ENCODE results near the gene EXOC3L1. TPM values are rescaled to one million over a fixed set of nuclear protein-coding genes. Genes with fewer than 3 reads are reported as not detected.

EXOC3L1 gene
- total RNA-seq, 1 experiment from 2014 or later, result 0.30 TPM

DNA sequence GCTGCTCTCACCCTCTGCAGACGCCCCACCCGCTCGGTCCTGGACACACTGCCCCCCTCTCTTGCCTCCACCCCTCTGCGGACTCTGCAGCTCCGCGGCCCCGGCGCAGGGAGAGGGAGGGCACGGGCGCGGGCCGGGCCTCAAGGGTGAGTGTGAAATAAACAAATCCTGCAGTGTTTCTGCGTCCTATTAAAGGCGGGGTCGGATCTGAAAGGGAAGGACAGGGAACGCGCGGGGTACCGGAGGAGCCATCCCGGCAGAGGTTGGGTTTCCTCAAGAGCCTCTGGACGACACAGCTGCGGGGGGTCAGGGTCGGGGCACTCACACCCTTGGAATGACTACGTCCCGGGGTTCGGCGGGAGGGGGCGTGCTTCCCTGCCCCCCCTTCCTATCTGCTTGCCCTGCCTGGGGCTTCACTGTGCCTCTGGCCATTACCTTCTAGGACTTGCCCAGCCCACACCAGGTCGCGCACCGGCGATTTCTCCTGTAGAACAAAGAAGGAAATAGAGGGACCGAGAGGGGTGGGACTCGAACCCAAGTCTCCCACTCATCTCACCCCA, 25.9 kb downstream of the EXOC3L1 start:
- no TSS peak for BruUV-seq (replicated peaks)
- Histone ChIP-seq H3K79me2 (ENCODE audit: insufficient read depth, low read length) (no peaks in the 10 kb centered on the region; the same call in 1 of the 2 replicates), H3K27me3 (ENCODE audit: insufficient read depth, low read length) (no peaks in the 10 kb centered on the region), H3K4me2 (ENCODE audit: low read length) (peak overlapping the region; percentile 65), H3K9me2 (ENCODE audit: insufficient read depth) (no peaks in the 10 kb centered on the region), H4K20me1 (ENCODE audit: insufficient read depth) (no peaks in the 10 kb centered on the region), H3K4me1 (ENCODE audit: control insufficient read depth in 1 of 2, insufficient read depth in 2 of 2, low read length in 2 of 2) (peaks cover 20 to 30% of the 10 kb centered on the region in 2 experiments), H3K9ac (ENCODE audit: low read length) (peak overlapping the region; percentile 52; the same call in 1 of the 2 replicates), H3K27ac (ENCODE audit: low read depth, low read length) (peak overlapping the region; percentile 13; the same call in 1 of the 2 replicates), H3K4me3 (replicated peaks in 1 of 2; ENCODE audit: low read depth in 1 of 2, low read length in 2 of 2) (no peak overlapping the region), H3K9me3 (ENCODE audit: control insufficient read depth in 1 of 2, insufficient read depth in 1 of 2, low read depth in 1 of 2, low read length in 2 of 2) (no peaks in the 10 kb centered on the region), H2AFZ (ENCODE audit: low read depth, low read length, poor library complexity, severe bottlenecking) (no peak overlapping the region), H3K36me3 (ENCODE audit: control insufficient read depth in 1 of 2, insufficient read depth in 2 of 2, low read length in 2 of 2) (no peaks in the 10 kb centered on the region)
- RAD21 ChIA-PET (ENCODE audit: low non-redundant PET in 1 of 2, low total read pairs in 2 of 2, uncharacterized antibody in 2 of 2, unreplicated experiment in 2 of 2), result no interaction called here
- DNase-seq (ENCODE audit: low read depth, low spot score), result no peak
- POLR2A ChIA-PET, result no interaction called here
- ATAC-seq, result no peak
- CTCF ChIA-PET, result no interaction called here
- TF ChIP-seq RAD21 (IDR thresholded peaks at IDR 0.05; ENCODE audit: low read depth) (no peak), SP1 (IDR thresholded peaks at IDR 0.05; ENCODE audit: low read depth) (no peak), TCF7L2 (IDR thresholded peaks at IDR 0.05; ENCODE audit: borderline replicate concordance, extremely low read depth, insufficient read depth, insufficient read length) (no peak), EZH2phosphoT487 (IDR thresholded peaks at IDR 0.05; ENCODE audit: borderline replicate concordance) (no peak), CEBPB (IDR thresholded peaks at IDR 0.05; ENCODE audit: low read depth) (no peak), ELF1 (IDR thresholded peaks at IDR 0.05; ENCODE audit: borderline replicate concordance, low read depth) (no peak)
- intact Hi-C loops (cut with micrococcal nuclease), result no loop called here

GRCh38 chr16:67163164-67163998, 26.6 kb downstream of the EXOC3L1 start:
- Histone ChIP-seq H3K9ac (ENCODE audit: low read length) (no peak overlapping the region), H3K79me2 (ENCODE audit: insufficient read depth, low read length) (no peaks in the 10 kb centered on the region; the same call in 1 of the 2 replicates), H3K27me3 (ENCODE audit: insufficient read depth, low read length) (no peaks in the 10 kb centered on the region), H2AFZ (ENCODE audit: low read depth, low read length, poor library complexity, severe bottlenecking) (no peak overlapping the region), H4K20me1 (ENCODE audit: insufficient read depth) (no peaks in the 10 kb centered on the region), H3K36me3 (ENCODE audit: control insufficient read depth in 1 of 2, insufficient read depth in 2 of 2, low read length in 2 of 2) (no peaks in the 10 kb centered on the region), H3K4me2 (ENCODE audit: low read length) (peak overlapping the region; percentile 65; the same call in 1 of the 2 replicates), H3K27ac (ENCODE audit: low read depth, low read length) (no peak overlapping the region; the same call in 1 of the 2 replicates), H3K9me3 (ENCODE audit: control insufficient read depth in 1 of 2, insufficient read depth in 1 of 2, low read depth in 1 of 2, low read length in 2 of 2) (no peaks in the 10 kb centered on the region), H3K4me1 (ENCODE audit: control insufficient read depth in 1 of 2, insufficient read depth in 2 of 2, low read length in 2 of 2) (peaks cover 21 to 34% of the 10 kb centered on the region in 2 experiments), H3K9me2 (ENCODE audit: insufficient read depth) (no peaks in the 10 kb centered on the region), H3K4me3 (replicated peaks in 1 of 2; ENCODE audit: low read depth in 1 of 2, low read length in 2 of 2) (no peak overlapping the region)
- ChIA-PET POLR2A (no interaction called here), CTCF (no interaction called here), RAD21 (ENCODE audit: low non-redundant PET in 1 of 2, low total read pairs in 2 of 2, uncharacterized antibody in 2 of 2, unreplicated experiment in 2 of 2) (no interaction called here)
- no TSS peak for BruUV-seq (replicated peaks)
- DNase-seq (ENCODE audit: low read depth, low spot score) (no peak), ATAC-seq (no peak)
- TF ChIP-seq MAX (IDR thresholded peaks at IDR 0.05), result no peak
- TF ChIP-seq CBX3 (IDR thresholded peaks at IDR 0.05; ENCODE audit: low read depth), result no peak
- no peak for TF ChIP-seq SP1 (IDR thresholded peaks at IDR 0.05; ENCODE audit: low read depth)
- TF ChIP-seq TCF7L2 (IDR thresholded peaks at IDR 0.05; ENCODE audit: borderline replicate concordance, extremely low read depth, insufficient read depth, insufficient read length), result no peak
- no peak for TF ChIP-seq POLR2AphosphoS5 (IDR thresholded peaks at IDR 0.05; ENCODE audit: low read depth, low read length)
- TF ChIP-seq, protein P1, sequence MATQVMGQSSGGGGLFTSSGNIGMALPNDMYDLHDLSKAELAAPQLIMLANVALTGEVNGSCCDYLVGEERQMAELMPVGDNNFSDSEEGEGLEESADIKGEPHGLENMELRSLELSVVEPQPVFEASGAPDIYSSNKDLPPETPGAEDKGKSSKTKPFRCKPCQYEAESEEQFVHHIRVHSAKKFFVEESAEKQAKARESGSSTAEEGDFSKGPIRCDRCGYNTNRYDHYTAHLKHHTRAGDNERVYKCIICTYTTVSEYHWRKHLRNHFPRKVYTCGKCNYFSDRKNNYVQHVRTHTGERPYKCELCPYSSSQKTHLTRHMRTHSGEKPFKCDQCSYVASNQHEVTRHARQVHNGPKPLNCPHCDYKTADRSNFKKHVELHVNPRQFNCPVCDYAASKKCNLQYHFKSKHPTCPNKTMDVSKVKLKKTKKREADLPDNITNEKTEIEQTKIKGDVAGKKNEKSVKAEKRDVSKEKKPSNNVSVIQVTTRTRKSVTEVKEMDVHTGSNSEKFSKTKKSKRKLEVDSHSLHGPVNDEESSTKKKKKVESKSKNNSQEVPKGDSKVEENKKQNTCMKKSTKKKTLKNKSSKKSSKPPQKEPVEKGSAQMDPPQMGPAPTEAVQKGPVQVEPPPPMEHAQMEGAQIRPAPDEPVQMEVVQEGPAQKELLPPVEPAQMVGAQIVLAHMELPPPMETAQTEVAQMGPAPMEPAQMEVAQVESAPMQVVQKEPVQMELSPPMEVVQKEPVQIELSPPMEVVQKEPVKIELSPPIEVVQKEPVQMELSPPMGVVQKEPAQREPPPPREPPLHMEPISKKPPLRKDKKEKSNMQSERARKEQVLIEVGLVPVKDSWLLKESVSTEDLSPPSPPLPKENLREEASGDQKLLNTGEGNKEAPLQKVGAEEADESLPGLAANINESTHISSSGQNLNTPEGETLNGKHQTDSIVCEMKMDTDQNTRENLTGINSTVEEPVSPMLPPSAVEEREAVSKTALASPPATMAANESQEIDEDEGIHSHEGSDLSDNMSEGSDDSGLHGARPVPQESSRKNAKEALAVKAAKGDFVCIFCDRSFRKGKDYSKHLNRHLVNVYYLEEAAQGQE (IDR thresholded peaks at IDR 0.05; ENCODE audit: low read depth), result no peak
- TF ChIP-seq EZH2 (IDR thresholded peaks at IDR 0.05), result no peak
- TF ChIP-seq ELF1 (IDR thresholded peaks at IDR 0.05; ENCODE audit: borderline replicate concordance, low read depth), result no peak
- no peak for TF ChIP-seq FOSL1 (IDR thresholded peaks at IDR 0.05; ENCODE audit: low read depth)
- no peak for TF ChIP-seq CEBPB (IDR thresholded peaks at IDR 0.05; ENCODE audit: low read depth)
- no peak for TF ChIP-seq YY1 (IDR thresholded peaks at IDR 0.05; ENCODE audit: extremely low read depth, insufficient replicate concordance, low read depth, low read length)
- TF ChIP-seq JUND (IDR thresholded peaks at IDR 0.05), result no peak
- no peak for TF ChIP-seq SIN3A (IDR thresholded peaks at IDR 0.05; ENCODE audit: low read depth)
- intact Hi-C loops (cut with micrococcal nuclease), result no loop called here

Data from HCT116 (cell line).